Astrocyte (in vitro differentiated cells and primary cell): ENCODE measurements around the gene HNRNPF. TPM values are rescaled to one million over a fixed set of nuclear protein-coding genes. Genes with fewer than 3 reads are reported as not detected.

Experiments used
- DNase-seq: peaks from one replicate; pipeline ENCODE4 v3.0.0-alpha.2; 2010; ENCODE audit warnings: low read depth
- FAIRE-seq: peaks from 2 replicates; lab custom pipeline; 2011; peaks lifted over from hg19 to GRCh38; lab: Jason Lieb, UNC
- H2AFZ ChIP-seq: 2 replicates; pipeline ENCODE4 v1.6.0; 2012; ENCODE audit warnings: low read depth, low read length, inconsistent platforms
- H3K27ac ChIP-seq: 2 replicates; pipeline ENCODE4 v1.5.1; 2011; ENCODE audit warnings: low read depth, low read length, inconsistent platforms
- H3K27me3 ChIP-seq: 2 replicates; pipeline ENCODE4 v1.6.0; 2011; ENCODE audit warnings: low read length, inconsistent platforms; ENCODE audit not compliant: insufficient read depth
- H3K36me3 ChIP-seq: 2 replicates; pipeline ENCODE4 v1.5.1; 2011; ENCODE audit warnings: low read length, inconsistent platforms; ENCODE audit not compliant: insufficient read depth
- H3K4me1 ChIP-seq: 2 replicates; pipeline ENCODE4 v1.5.1; 2011; ENCODE audit warnings: low read length, inconsistent platforms; ENCODE audit not compliant: insufficient read depth
- H3K4me2 ChIP-seq: 2 replicates; pipeline ENCODE4 v1.6.0; 2012; ENCODE audit warnings: low read length, inconsistent platforms
- H3K4me3 ChIP-seq: 2 replicates; pipeline ENCODE4 v1.5.1; 2011; ENCODE audit warnings: low read depth, mild to moderate bottlenecking, low read length, inconsistent platforms; ENCODE audit not compliant: insufficient read depth
- H3K79me2 ChIP-seq: 2 replicates; pipeline ENCODE4 v1.6.0; 2012; ENCODE audit warnings: mild to moderate bottlenecking, low read length, inconsistent platforms; ENCODE audit not compliant: insufficient read depth
- H3K9ac ChIP-seq: 2 replicates; pipeline ENCODE4 v1.6.0; 2012; ENCODE audit warnings: mild to moderate bottlenecking, low read length, inconsistent platforms
- H3K9me3 ChIP-seq: 2 replicates; pipeline ENCODE4 v1.5.1; 2012; ENCODE audit warnings: low read depth, mild to moderate bottlenecking, low read length, inconsistent platforms; ENCODE audit not compliant: insufficient read depth
- H4K20me1 ChIP-seq: 2 replicates; pipeline ENCODE4 v1.6.0; 2012; ENCODE audit warnings: low read length, inconsistent platforms; ENCODE audit not compliant: insufficient read depth
- H3K27ac Mint-ChIP-seq: one replicate; pipeline ENCODE4 v1.8.0; 2021; ENCODE audit warnings: mild to moderate bottlenecking, mixed read lengths; ENCODE audit not compliant: unreplicated experiment
- H3K27me3 Mint-ChIP-seq: one replicate; pipeline ENCODE4 v1.8.0; 2021; ENCODE audit warnings: low read depth, mixed read lengths; ENCODE audit not compliant: unreplicated experiment
- H3K36me3 Mint-ChIP-seq: one replicate; pipeline ENCODE4 v1.8.0; 2021; ENCODE audit warnings: low read depth, mixed read lengths; ENCODE audit not compliant: unreplicated experiment
- H3K4me1 Mint-ChIP-seq: one replicate; pipeline ENCODE4 v1.8.0; 2021; ENCODE audit warnings: low read depth, mixed read lengths; ENCODE audit not compliant: unreplicated experiment
- H3K4me3 Mint-ChIP-seq: one replicate; pipeline ENCODE4 v1.8.0; 2021; ENCODE audit warnings: mild to moderate bottlenecking, moderate library complexity, mixed read lengths; ENCODE audit not compliant: unreplicated experiment
- H3K9me3 Mint-ChIP-seq: one replicate; pipeline ENCODE4 v1.8.0; 2021; ENCODE audit warnings: mild to moderate bottlenecking, mixed read lengths; ENCODE audit not compliant: unreplicated experiment
- CTCF ChIP-seq: IDR thresholded peaks from 2 replicates; pipeline ENCODE4 v1.5.1; 2011; ENCODE audit warnings: low read depth, mild to moderate bottlenecking, inconsistent platforms, low read length, moderate library complexity; ENCODE audit not compliant: insufficient read depth
- EZH2 ChIP-seq: IDR thresholded peaks from 2 replicates; pipeline ENCODE4 v1.6.1; 2012; ENCODE audit warnings: mild to moderate bottlenecking, low read length, inconsistent platforms; ENCODE audit not compliant: insufficient read depth
- total RNA-seq: library from RNA; stranded (reverse); gene quantifications from 2 replicates; pipeline ENCODE4 v1.2.1, GENCODE V29; 2021

The HNRNPF gene
- total RNA-seq, 1 donor from 2014 or later: 151 TPM

GRCh38 chr10:43402176-43402575 is 6.8 kb downstream of the HNRNPF start:
- FAIRE-seq (no peak), DNase-seq (no peak)
- Histone ChIP-seq H3K36me3 (peaks cover 6% of the 10 kb centered on the region), H3K79me2 (peaks cover 100% of the 10 kb centered on the region), H2AFZ (no peak overlapping the region), H3K4me3 (no peak overlapping the region), H3K27ac (no peak overlapping the region), H3K4me2 (peak overlapping the region; percentile 19), H3K27me3 (no peaks in the 10 kb centered on the region), H3K4me1 (peaks cover 33% of the 10 kb centered on the region), H4K20me1 (peaks cover 97% of the 10 kb centered on the region), H3K9ac (no peak overlapping the region), H3K9me3 (no peaks in the 10 kb centered on the region)
- no peak for TF ChIP-seq EZH2
- no peak for TF ChIP-seq CTCF
- H3K4me3 Mint-ChIP-seq: no peak overlapping the region
- H3K27me3 Mint-ChIP-seq: no peaks in the 10 kb centered on the region
- peaks cover 47% of the 10 kb centered on the region for H3K4me1 Mint-ChIP-seq
- H3K27ac Mint-ChIP-seq: peak overlapping the region; percentile 3
- H3K9me3 Mint-ChIP-seq: no peaks in the 10 kb centered on the region
- peaks cover 6% of the 10 kb centered on the region for H3K36me3 Mint-ChIP-seq

GRCh38 chr10:43401627-43402026 is 7.4 kb downstream of the HNRNPF start:
- no peaks in the 10 kb centered on the region for H3K9me3 Mint-ChIP-seq
- Histone ChIP-seq H3K4me3 (no peak overlapping the region), H2AFZ (no peak overlapping the region), H3K36me3 (peaks cover 6% of the 10 kb centered on the region), H3K27me3 (no peaks in the 10 kb centered on the region), H3K9ac (no peak overlapping the region), H3K4me2 (no peak overlapping the region), H3K4me1 (peaks cover 33% of the 10 kb centered on the region), H4K20me1 (peaks cover 93% of the 10 kb centered on the region), H3K27ac (no peak overlapping the region), H3K79me2 (peaks cover 98% of the 10 kb centered on the region), H3K9me3 (no peaks in the 10 kb centered on the region)
- TF ChIP-seq CTCF (no peak), EZH2 (no peak)
- no peaks in the 10 kb centered on the region for H3K27me3 Mint-ChIP-seq
- peak overlapping the region; percentile 40 for H3K4me3 Mint-ChIP-seq
- DNase-seq (no peak), FAIRE-seq (no peak)
- peaks cover 6% of the 10 kb centered on the region for H3K36me3 Mint-ChIP-seq
- H3K4me1 Mint-ChIP-seq: peaks cover 47% of the 10 kb centered on the region
- peak overlapping the region; percentile 77 for H3K27ac Mint-ChIP-seq
